ENCODE results near the gene ULK2. TPM values are rescaled to one million over a fixed set of nuclear protein-coding genes. Genes with fewer than 3 reads are reported as not detected.
A peak's percentile ranks its signal among the peaks of the same experiment; 100 is the strongest.

ULK2 gene
- total RNA-seq, 4 donors from 2014 or later, result 14.1 to 34.0 (median 19.2) TPM

- Histone ChIP-seq H3K27me3 (no peaks in the 10 kb centered on the region), H3K4me3 (no peak overlapping the region), H3K36me3 (no peaks in the 10 kb centered on the region), H3K27ac (no peak overlapping the region), H3K9me3 (no peaks in the 10 kb centered on the region), H3K4me1 (peaks cover 73% of the 10 kb centered on the region)
- TF ChIP-seq POLR2AphosphoS5 (IDR thresholded peaks at IDR 0.05) (no peak), CTCF (IDR thresholded peaks at IDR 0.05) (no peak), POLR2A (IDR thresholded peaks at IDR 0.05) (no peak), EP300 (IDR thresholded peaks at IDR 0.05) (no peak)
- DNase-seq (ENCODE audit: low spot score in 2 of 2), result no peak
- 74% methylated on average over 9 of the region's 9 CpGs for WGBS
Observed at GRCh38 chr17:19750020-19750572, 117.6 kb downstream of the ULK2 start.

DNA sequence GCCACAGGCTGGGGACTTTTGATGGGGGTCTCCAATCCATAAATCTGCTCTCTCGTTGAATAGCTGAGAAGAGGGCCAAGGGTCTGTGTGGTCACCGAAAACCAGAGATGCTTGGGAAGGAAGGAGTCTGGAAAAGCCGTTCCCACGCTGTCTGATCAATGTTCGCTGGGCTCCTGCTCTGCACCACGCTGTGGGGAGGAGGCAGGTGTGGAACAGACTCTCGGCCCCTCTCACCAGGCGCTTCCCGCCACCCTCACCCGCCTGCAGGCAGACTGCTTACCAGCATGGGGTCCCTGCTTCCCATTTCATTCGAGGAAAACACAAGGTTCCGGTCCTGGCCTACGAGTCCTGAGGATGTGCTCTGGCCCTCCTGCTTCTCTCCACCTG, 118.9 kb downstream of the ULK2 start:
- Histone ChIP-seq H3K27me3 (no peaks in the 10 kb centered on the region), H3K4me1 (peaks cover 78% of the 10 kb centered on the region), H3K27ac (peak overlapping the region; percentile 58), H3K9me3 (no peaks in the 10 kb centered on the region), H3K36me3 (no peaks in the 10 kb centered on the region), H3K4me3 (peak overlapping the region; percentile 15)
- TF ChIP-seq CTCF (IDR thresholded peaks at IDR 0.05) (no peak), EP300 (IDR thresholded peaks at IDR 0.05) (no peak), POLR2AphosphoS5 (IDR thresholded peaks at IDR 0.05) (no peak), POLR2A (IDR thresholded peaks at IDR 0.05) (no peak)
- no peak for DNase-seq (ENCODE audit: low spot score in 2 of 2)
- WGBS, result 57% methylated on average over 13 of the region's 13 CpGs

GRCh38 chr17:19747829-19748806, 119.6 kb downstream of the ULK2 start, which contains the start of gene ALDH3A1:
TSS of gene ALDH3A1 (minus strand) at chr17:19748298. CDS start at chr17:19745129, 3,169 bp downstream.
- Histone ChIP-seq H3K9me3 (no peaks in the 10 kb centered on the region), H3K36me3 (no peaks in the 10 kb centered on the region), H3K4me1 (peaks cover 71% of the 10 kb centered on the region), H3K27me3 (no peaks in the 10 kb centered on the region), H3K27ac (peak within 1 kb of the TSS; percentile 58), H3K4me3 (peak within 1 kb of the TSS; percentile 15)
- no peak for TF ChIP-seq POLR2AphosphoS5 (IDR thresholded peaks at IDR 0.05)
- DNase-seq (ENCODE audit: low spot score in 2 of 2), result peak in 1 of 2 donors; percentile 62
- 28% methylated on average over 24 of the region's 25 CpGs for WGBS

DNA sequence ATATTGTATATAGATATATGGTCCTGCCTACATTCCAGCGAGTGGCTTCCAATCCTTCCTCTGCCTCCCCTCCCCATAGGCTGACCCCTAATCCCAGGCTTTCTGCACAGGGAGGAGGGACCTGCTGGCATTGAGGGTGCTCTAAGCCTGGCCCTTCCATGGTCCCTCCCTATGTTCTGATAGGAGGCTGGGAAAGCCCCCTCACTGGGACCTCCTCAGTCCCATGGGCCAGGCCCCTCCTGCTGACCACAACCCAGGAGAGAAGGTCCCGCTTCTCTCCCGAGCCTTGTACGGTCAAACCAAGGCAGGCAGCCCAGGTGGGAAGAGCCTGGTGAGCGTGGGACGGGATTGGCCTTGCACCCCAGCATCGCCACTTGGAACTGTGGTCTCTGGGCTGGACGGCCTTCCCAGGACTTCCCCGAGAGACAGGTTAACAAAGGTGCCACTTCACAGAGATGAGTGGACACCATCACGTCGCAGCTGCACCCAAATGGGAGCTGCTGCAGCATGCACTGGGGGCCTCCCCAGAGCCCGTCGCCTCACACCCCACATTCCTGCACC, 120.5 kb downstream of the ULK2 start:
- Histone ChIP-seq H3K27me3 (no peaks in the 10 kb centered on the region), H3K9me3 (no peaks in the 10 kb centered on the region), H3K27ac (peak overlapping the region; percentile 58), H3K36me3 (no peaks in the 10 kb centered on the region), H3K4me1 (peaks cover 62% of the 10 kb centered on the region), H3K4me3 (peak overlapping the region; percentile 15)
- no peak for TF ChIP-seq EP300 (IDR thresholded peaks at IDR 0.05)
- no peak for TF ChIP-seq POLR2A (IDR thresholded peaks at IDR 0.05)
- no peak for TF ChIP-seq POLR2AphosphoS5 (IDR thresholded peaks at IDR 0.05)
- no peak for TF ChIP-seq CTCF (IDR thresholded peaks at IDR 0.05)
- WGBS, result 64% methylated on average over 8 of the region's 13 CpGs
- DNase-seq (ENCODE audit: low spot score in 2 of 2), result peak in 1 of 2 donors; percentile 60

DNA sequence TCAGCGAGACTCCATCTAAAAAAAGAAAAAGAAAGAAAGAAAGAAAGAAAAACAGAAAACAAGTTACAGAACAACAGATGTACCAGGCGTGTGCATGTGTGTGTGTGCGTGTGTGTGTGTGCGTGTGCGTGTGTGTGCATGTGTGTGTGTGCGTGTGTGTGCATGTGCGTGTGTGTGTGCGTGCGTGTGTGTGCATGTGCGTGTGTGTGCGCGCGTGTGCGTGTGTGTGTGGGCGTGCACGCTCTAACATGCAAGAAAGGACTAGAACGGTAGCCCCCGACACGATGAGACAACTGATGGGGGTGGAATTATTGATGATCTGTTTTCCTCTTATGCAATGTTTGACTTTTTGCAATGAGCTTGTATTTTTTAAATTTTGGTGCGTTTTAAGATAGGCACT, 121.2 kb downstream of the ULK2 start:
- Histone ChIP-seq H3K27me3 (no peaks in the 10 kb centered on the region), H3K4me3 (no peak overlapping the region), H3K36me3 (no peaks in the 10 kb centered on the region), H3K4me1 (peaks cover 59% of the 10 kb centered on the region), H3K9me3 (no peaks in the 10 kb centered on the region), H3K27ac (no peak overlapping the region)
- no peak for DNase-seq (ENCODE audit: low spot score in 2 of 2)
- 59% methylated on average over 20 of the region's 20 CpGs for WGBS
- no peak for TF ChIP-seq EP300 (IDR thresholded peaks at IDR 0.05)
- no peak for TF ChIP-seq POLR2AphosphoS5 (IDR thresholded peaks at IDR 0.05)
- TF ChIP-seq POLR2A (IDR thresholded peaks at IDR 0.05), result no peak
- TF ChIP-seq CTCF (IDR thresholded peaks at IDR 0.05), result no peak
